ENCODE data around the gene PI4KA. TPM values are rescaled to one million over a fixed set of nuclear protein-coding genes. Genes with fewer than 3 reads are reported as not detected.
"Not testable (repeated sequence)": the region's sequence is repeated elsewhere in the genome, so short reads cannot be mapped to it uniquely, and the experiment has no call there.

Gene PI4KA
- total RNA-seq, 4 donors from 2014 or later: 62.1 to 97.2 (median 86.9) TPM

- no peak for DNase-seq (ENCODE audit: low spot score)
- ATAC-seq (ENCODE audit: low FRiP score): no peak
- TF ChIP-seq CTCF (IDR thresholded peaks at IDR 0.05): no peak
Measured at GRCh38 chr22:20899827-20900423, 41.3 kb upstream of the PI4KA start.

GRCh38 chr22:20897737-20898136 is 39.1 kb upstream of the PI4KA start:
- not testable (repeated sequence) for DNase-seq (ENCODE audit: low spot score); ATAC-seq (ENCODE audit: low FRiP score)

- no peak for ATAC-seq (ENCODE audit: low FRiP score)
- no peak for DNase-seq (ENCODE audit: low spot score)
- no peak for TF ChIP-seq CTCF (IDR thresholded peaks at IDR 0.05)
Measured at GRCh38 chr22:20890975-20891374, 32.4 kb upstream of the PI4KA start.

- no peak for TF ChIP-seq CTCF (IDR thresholded peaks at IDR 0.05)
- DNase-seq (ENCODE audit: low spot score) (no peak), ATAC-seq (ENCODE audit: low FRiP score) (no peak)
Measured at GRCh38 chr22:20889904-20890540, 31.4 kb upstream of the PI4KA start.

DNA sequence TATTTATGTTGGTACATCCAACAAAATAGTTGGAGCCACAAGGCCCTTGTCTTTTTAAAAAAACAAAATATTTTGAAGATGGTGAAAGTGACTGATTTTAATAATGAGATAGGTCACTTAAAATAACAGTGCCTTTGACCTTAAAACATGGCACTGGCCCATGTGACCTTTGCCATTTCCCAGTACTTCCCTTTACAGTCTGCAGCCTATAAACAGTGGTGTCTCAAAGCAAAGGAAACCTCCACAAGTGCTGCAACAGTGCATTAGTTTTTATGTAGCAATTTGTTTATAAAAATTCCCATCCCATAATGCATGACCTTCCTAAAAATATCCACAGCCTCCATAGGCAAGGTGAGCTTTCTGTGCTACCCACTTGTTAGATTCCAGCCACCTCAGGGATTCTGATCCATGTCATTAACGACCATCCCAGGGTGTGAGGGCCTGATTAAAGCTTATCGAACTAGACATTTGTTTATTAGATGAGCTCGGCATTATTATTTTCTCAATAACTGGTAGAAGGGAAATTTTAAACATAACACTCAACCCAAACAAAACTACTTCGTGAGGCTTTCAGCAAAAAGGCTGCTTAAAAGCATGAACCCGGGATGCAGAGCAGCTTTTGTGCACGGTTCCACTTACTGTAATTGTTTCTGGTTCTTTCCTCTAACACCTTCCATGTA is 30.6 kb upstream of the PI4KA start:
- ATAC-seq (ENCODE audit: low FRiP score): no peak
- no peak for DNase-seq (ENCODE audit: low spot score)

GRCh38 chr22:20887375-20887774 is 28.8 kb upstream of the PI4KA start:
- ATAC-seq (ENCODE audit: low FRiP score) (no peak), DNase-seq (ENCODE audit: low spot score) (no peak)
- no peak for TF ChIP-seq CTCF (IDR thresholded peaks at IDR 0.05)

More for the DNA sequence above, 30.6 kb upstream of the PI4KA start:
- no peak for TF ChIP-seq CTCF (IDR thresholded peaks at IDR 0.05)

- DNase-seq (ENCODE audit: low spot score) (peak; percentile 57), ATAC-seq (ENCODE audit: low FRiP score) (peak; percentile 98)
- peak in 1 of 3 donors; percentile 69 for TF ChIP-seq CTCF (IDR thresholded peaks at IDR 0.05)
Measured at GRCh38 chr22:20885557-20886323, 27.1 kb upstream of the PI4KA start.

Measured in omental fat pad (tissue), 4 donors.